OCI-LY7 (cell line): ENCODE results near the gene TCF12.

ENCODE experiments used
- EZH2phosphoT487 ChIP-seq: fragments of 200-600 bp; sonication (generic); IDR thresholded peaks from 2 replicates; pipeline ENCODE4 v1.6.1; 2018; ENCODE audit warnings: low read depth, borderline replicate concordance, mild to moderate bottlenecking, mixed run types, antibody characterized with exemption, low read length, moderate library complexity, mixed read lengths
- TF ChIP-seq, protein P1 (sequence below): fragments of 200-600 bp; sonication (generic); conservative IDR thresholded peaks from 2 replicates; pipeline ENCODE4 v1.5.1; 2014; ENCODE audit warnings: mild to moderate bottlenecking, antibody characterized with exemption, low read length, moderate library complexity, mixed read lengths

DNA sequence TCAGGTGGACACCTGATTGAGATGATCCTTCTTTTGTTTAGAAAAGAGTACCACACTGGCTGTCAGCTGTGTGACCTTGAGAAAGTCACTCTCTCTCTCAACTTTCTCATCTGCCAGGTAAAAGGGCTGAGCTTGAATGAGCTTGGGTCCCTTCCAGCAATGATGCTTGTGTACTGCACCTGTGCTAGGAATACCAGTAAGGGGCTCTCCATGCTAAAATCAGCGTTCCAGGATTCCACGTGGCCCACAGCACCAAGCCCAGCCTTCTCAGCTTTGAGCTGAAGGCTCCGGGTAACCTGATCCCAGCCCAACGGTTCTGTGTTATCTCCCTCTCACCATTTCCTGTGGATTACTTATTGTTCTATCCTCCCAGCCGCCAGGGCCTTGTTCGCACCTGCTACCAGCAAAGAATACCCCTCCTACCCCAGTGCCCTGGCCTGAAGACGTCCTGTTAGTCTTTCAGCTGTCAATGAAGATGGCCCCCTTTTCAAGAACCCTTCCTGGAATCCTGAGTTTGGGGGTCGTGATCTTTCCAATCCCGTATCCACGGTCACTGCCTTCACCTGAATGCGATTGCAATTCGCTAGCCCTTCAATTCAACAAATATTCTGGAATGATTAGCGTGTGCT lies 403.6 kb downstream of the TCF12 start:
- TF ChIP-seq, protein P1, sequence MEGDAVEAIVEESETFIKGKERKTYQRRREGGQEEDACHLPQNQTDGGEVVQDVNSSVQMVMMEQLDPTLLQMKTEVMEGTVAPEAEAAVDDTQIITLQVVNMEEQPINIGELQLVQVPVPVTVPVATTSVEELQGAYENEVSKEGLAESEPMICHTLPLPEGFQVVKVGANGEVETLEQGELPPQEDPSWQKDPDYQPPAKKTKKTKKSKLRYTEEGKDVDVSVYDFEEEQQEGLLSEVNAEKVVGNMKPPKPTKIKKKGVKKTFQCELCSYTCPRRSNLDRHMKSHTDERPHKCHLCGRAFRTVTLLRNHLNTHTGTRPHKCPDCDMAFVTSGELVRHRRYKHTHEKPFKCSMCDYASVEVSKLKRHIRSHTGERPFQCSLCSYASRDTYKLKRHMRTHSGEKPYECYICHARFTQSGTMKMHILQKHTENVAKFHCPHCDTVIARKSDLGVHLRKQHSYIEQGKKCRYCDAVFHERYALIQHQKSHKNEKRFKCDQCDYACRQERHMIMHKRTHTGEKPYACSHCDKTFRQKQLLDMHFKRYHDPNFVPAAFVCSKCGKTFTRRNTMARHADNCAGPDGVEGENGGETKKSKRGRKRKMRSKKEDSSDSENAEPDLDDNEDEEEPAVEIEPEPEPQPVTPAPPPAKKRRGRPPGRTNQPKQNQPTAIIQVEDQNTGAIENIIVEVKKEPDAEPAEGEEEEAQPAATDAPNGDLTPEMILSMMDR, result no peak
- TF ChIP-seq EZH2phosphoT487, result no peak
